K562 (cell line): Measurements from ENCODE around the gene ERGIC1. TPM values are rescaled to one million over a fixed set of nuclear protein-coding genes. Genes with fewer than 3 reads are reported as not detected.

Experiments
- ATAC-seq: fragments of 200-7000 bp; cut with Tn5 transposase; 3 replicates; pipeline ENCODE4 v1.9.1; 2020; ENCODE audit warnings: moderate library complexity
- BruUV-seq: library from RNA; stranded (reverse); fragments of 400-500 nt; replicated peaks from 2 replicates; lab custom pipeline; 2021; lab: Mats Ljungman, UMichigan
- CTCF ChIA-PET: fragments of 300-600 bp; formaldehyde crosslinking; extraction: SDS; loops from one replicate; lab custom pipeline; 2021; ENCODE audit warnings: low intra/inter-chr PET ratio; lab: Yijun Ruan, JAX
- POLR2A ChIA-PET: fragments of 300-600, 350-650 bp; sonication (Branson Sonifier 250); formaldehyde crosslinking; extraction: SDS; loops from one replicate; lab custom pipeline; 2021; ENCODE audit warnings: antibody characterized with exemption, inconsistent platforms; lab: Yijun Ruan, JAX
- DNase-seq, 4 experiments: peaks; one replicate each; pipeline versions ENCODE4 v3.0.0 to v3.0.0-alpha.2; 2011 to 2018; ENCODE audit warnings: low spot score in 3 of 4, mixed read lengths in 3 of 4; ENCODE audit errors: extremely low read depth in 1 of 4
- FAIRE-seq: peaks from 2 replicates; lab custom pipeline; 2011; peaks lifted over from hg19 to GRCh38; lab: Jason Lieb, UNC
- H2AFZ ChIP-seq: 2 replicates; pipeline ENCODE4 v1.6.0; 2011; ENCODE audit warnings: low read depth, low read length, control low read depth, inconsistent platforms
- H3K27ac ChIP-seq: fragments of 200-600 bp; 3 replicates; pipeline ENCODE4 v1.8.0; 2011; ENCODE audit warnings: low read depth, mild to moderate bottlenecking, control low read depth, inconsistent platforms, low read length, moderate library complexity, mixed read lengths; ENCODE audit errors: extremely low read depth
- H3K27me3 ChIP-seq, 2 experiments: fragments of 300-600 bp in 1 of 2; 2 replicates in 1 of 2; 3 replicates in 1 of 2; pipeline versions ENCODE4 v1.6.0 to v1.8.0; 2011; ENCODE audit warnings: inconsistent platforms in 2 of 2, low read length in 2 of 2, mild to moderate bottlenecking in 1 of 2, mixed read lengths in 1 of 2, moderate library complexity in 1 of 2; ENCODE audit not compliant: control insufficient read depth in 2 of 2, insufficient read depth in 2 of 2
- H3K36me3 ChIP-seq: fragments of 300-600 bp; 3 replicates; pipeline ENCODE4 v1.8.0; 2011; ENCODE audit warnings: mild to moderate bottlenecking, low read length, inconsistent platforms; ENCODE audit not compliant: control insufficient read depth, insufficient read depth
- H3K4me1 ChIP-seq, 2 experiments: fragments of 200-600 bp in 1 of 2; replicated peaks in 1 of 2; 2 replicates in 1 of 2; 3 replicates in 1 of 2; pipeline versions ENCODE4 v1.5.1 to v1.8.0; 2011; ENCODE audit warnings: inconsistent platforms in 2 of 2, low read length in 2 of 2, mild to moderate bottlenecking in 1 of 2, mixed read lengths in 1 of 2, moderate library complexity in 1 of 2; ENCODE audit not compliant: control insufficient read depth in 2 of 2, insufficient read depth in 2 of 2
- H3K4me2 ChIP-seq: 2 replicates; pipeline ENCODE4 v1.6.1; 2011; ENCODE audit warnings: low read length, control low read depth, inconsistent platforms, mixed read lengths; ENCODE audit not compliant: insufficient read depth
- H3K4me3 ChIP-seq: fragments of 200-600 bp; sonication (generic), shearing (Covaris generic); 2 replicates; pipeline ENCODE4 v1.5.1; 2016; ENCODE audit warnings: control low read depth, inconsistent platforms
- H3K79me2 ChIP-seq: fragments of 200-600 bp; 3 replicates; pipeline ENCODE4 v1.8.0; 2011; ENCODE audit warnings: low read length, inconsistent platforms; ENCODE audit not compliant: control insufficient read depth, insufficient read depth
- H3K9ac ChIP-seq, 2 experiments: 2 replicates each; pipeline versions ENCODE4 v1.6.0 to v1.6.1; 2011; ENCODE audit warnings: low read depth in 2 of 2, low read length in 2 of 2, control low read depth in 1 of 2, inconsistent platforms in 1 of 2, mild to moderate bottlenecking in 1 of 2, mixed read lengths in 1 of 2; ENCODE audit not compliant: insufficient read depth in 1 of 2
- H3K9me1 ChIP-seq: one replicate; pipeline ENCODE4 v1.6.0; 2011; ENCODE audit warnings: inconsistent platforms, mild to moderate bottlenecking, low read length, moderate library complexity; ENCODE audit not compliant: control insufficient read depth, insufficient read depth
- H3K9me3 ChIP-seq: replicated peaks from 2 replicates; pipeline ENCODE4 v1.5.1; 2011; ENCODE audit warnings: low read depth, low read length, inconsistent platforms; ENCODE audit not compliant: control insufficient read depth, insufficient read depth
- H4K20me1 ChIP-seq: replicated peaks from 2 replicates; pipeline ENCODE4 v1.6.1; 2011; ENCODE audit warnings: low read length, inconsistent platforms, mixed read lengths; ENCODE audit not compliant: control insufficient read depth, insufficient read depth
- EWSR1 ChIP-seq: fragments of 450-650 bp; IDR thresholded peaks from 2 replicates; pipeline ENCODE4 v1.6.1; 2018; ENCODE audit warnings: borderline replicate concordance, mild to moderate bottlenecking, low read depth, moderate library complexity; ENCODE audit not compliant: partially characterized antibody
- IRF9 ChIP-seq: fragments of 450-650 bp; IDR thresholded peaks from 2 replicates; pipeline ENCODE4 v1.6.1; 2016; ENCODE audit warnings: missing biosample characterization, missing genetic modification characterization
- RBM25 ChIP-seq: fragments of 200-400 bp; formaldehyde crosslinking; IDR thresholded peaks from 2 replicates; pipeline ENCODE4 v1.6.1; 2018; ENCODE audit warnings: low read length, low read depth, moderate library complexity; ENCODE audit not compliant: severe bottlenecking
- TOE1 ChIP-seq, 2 experiments: fragments of 450-650 bp in 1 of 2; sonication (generic) in 1 of 2; formaldehyde crosslinking in 1 of 2; IDR thresholded peaks; 2 replicates each; pipeline versions ENCODE4 v1.7.1 to v1.8.0; 2016 to 2022; ENCODE audit warnings: borderline replicate concordance in 2 of 2, mild to moderate bottlenecking in 2 of 2, antibody characterized with exemption in 1 of 2, inconsistent platforms in 1 of 2, low read depth in 1 of 2, missing genetic modification reagents in 1 of 2, moderate library complexity in 1 of 2
- ZBTB2 ChIP-seq: fragments of 450-650 bp; IDR thresholded peaks from 2 replicates; pipeline ENCODE4 v1.6.1; 2016; ENCODE audit warnings: antibody characterized with exemption
- ZC3H8 ChIP-seq: fragments of 450-650 bp; IDR thresholded peaks from 2 replicates; pipeline ENCODE4 v1.6.1; 2017
- ZNF766 ChIP-seq: fragments of 200-800 bp; sonication (Bioruptor generic); conservative IDR thresholded peaks from 2 replicates; pipeline ENCODE4 v1.6.1; 2016; ENCODE audit warnings: missing genetic modification characterization, missing compliant biosample characterization
- WGBS: fragments of 100-300 bp; shearing (Covaris generic); methylation state at CpG from one replicate; pipeline ENCODE4 v1.1.6; 2016; ENCODE audit warnings: low coverage, mixed read lengths; ENCODE audit not compliant: insufficient coverage; ENCODE audit errors: missing lambda C conversion rate; 5-methylcytosine and 5-hydroxymethylcytosine counted together
- in situ Hi-C: fragments of 300-500 bp; cut with MboI; formaldehyde crosslinking; loops from 4 replicates; pipeline ENCODE4 v1.15.0; 2018; ENCODE audit warnings: inconsistent platforms, mixed read lengths
- intact Hi-C: fragments of 100-400 bp; cut with micrococcal nuclease; formaldehyde crosslinking; loops from 2 replicates; pipeline ENCODE4 v1.14.2; 2022
- polyA plus RNA-seq, 8 experiments: library from polyadenylated mRNA; depleted of rRNA in 4 of 8; stranded (reverse) in 5 of 8; unstranded in 3 of 8; fragments of >200 nt; fragmentation: Nextera tagmentation in 2 of 8; fragmentation: Illumina TruSeq in 1 of 8; extraction: Ambion mirVana in 2 of 8; extraction: Trizol in 1 of 8; gene quantifications; 2 replicates each; pipeline versions ENCODE4 v1.2.1 to v1.2.3, GENCODE V29; 2011 to 2014; ENCODE audit warnings: inconsistent platforms in 1 of 8, missing spikeins in 1 of 8
- total RNA-seq, 7 experiments: library from RNA; depleted of rRNA in 6 of 7; stranded (reverse); fragments of >200 nt in 6 of 7; fragmentation: Illumina TruSeq in 2 of 7; extraction: Trizol in 2 of 7; gene quantifications; 2 replicates each; pipeline versions ENCODE4 v1.2.1 to v1.2.3, GENCODE V29; 2011 to 2021; ENCODE audit warnings: low replicate concordance in 1 of 7

The ERGIC1 gene
- total and polyA plus RNA-seq, 9 of the 15 experiments (the other 6 are each of a cell fraction or from before 2014, with no cell fraction given), result 5.5 to 68.4 (median 36.4) TPM

- no peak for TF ChIP-seq ZBTB2
- no peak for TF ChIP-seq IRF9
- TF ChIP-seq EWSR1, result no peak
- no peak for TF ChIP-seq ZNF766 (CRISPR knock-in tag)
- no peak for TF ChIP-seq TOE1 (IDR thresholded peaks at IDR 0.05; ENCODE audit: borderline replicate concordance)
- TF ChIP-seq TOE1 (CRISPR knock-in tag; IDR thresholded peaks at IDR 0.05; ENCODE audit: borderline replicate concordance, low read depth), result no peak
These were observed 51.7 kb downstream of the ERGIC1 start (continued) for GRCh38 chr5:172885597-172886340.

GRCh38 chr5:172886476-172886875, 52.4 kb downstream of the ERGIC1 start:
- POLR2A ChIA-PET, result no interaction called here
- peak; percentile 66 for TF ChIP-seq RBM25
- no peak for TF ChIP-seq ZC3H8
- Histone ChIP-seq H3K4me1 (peaks cover 6 to 11% of the 10 kb centered on the region in 2 experiments; a peak in 4 of 5 replicates), H3K9me1 (no peaks in the 10 kb centered on the region), H3K79me2 (no peaks in the 10 kb centered on the region), H3K4me3 (no peak overlapping the region), H3K9ac (no peak overlapping the region), H2AFZ (no peak overlapping the region), H3K27ac (no peak overlapping the region), H3K27me3 (no peaks in the 10 kb centered on the region), H3K4me2 (no peak overlapping the region), H4K20me1 (no peaks in the 10 kb centered on the region), H3K9me3 (no peaks in the 10 kb centered on the region), H3K36me3 (peaks cover 16% of the 10 kb centered on the region; the same call in 2 of the 3 replicates)
- in situ Hi-C loops, result no loop called here
- 75% methylated on average over 6 of the region's 6 CpGs for WGBS
- CTCF ChIA-PET, result no interaction called here
- DNase-seq (no peak), ATAC-seq (no peak), FAIRE-seq (peak; percentile 19)
- BruUV-seq, result no TSS peak
- intact Hi-C loops, result no loop called here
